HG02970 (cell line): ENCODE results near the gene RANBP6.
"Not testable (repeated sequence)": the region's sequence is repeated elsewhere in the genome, so short reads cannot be mapped to it uniquely, and the experiment has no call there.

Source experiments
- ATAC-seq: cut with Tn5 transposase; IDR thresholded peaks from one replicate; pipeline ENCODE4 v1.9.1; 2021; ENCODE audit warnings: mild to moderate bottlenecking, moderate library complexity, moderate number of reproducible peaks; ENCODE audit not compliant: unreplicated experiment, low FRiP score

The RANBP6 gene

DNA sequence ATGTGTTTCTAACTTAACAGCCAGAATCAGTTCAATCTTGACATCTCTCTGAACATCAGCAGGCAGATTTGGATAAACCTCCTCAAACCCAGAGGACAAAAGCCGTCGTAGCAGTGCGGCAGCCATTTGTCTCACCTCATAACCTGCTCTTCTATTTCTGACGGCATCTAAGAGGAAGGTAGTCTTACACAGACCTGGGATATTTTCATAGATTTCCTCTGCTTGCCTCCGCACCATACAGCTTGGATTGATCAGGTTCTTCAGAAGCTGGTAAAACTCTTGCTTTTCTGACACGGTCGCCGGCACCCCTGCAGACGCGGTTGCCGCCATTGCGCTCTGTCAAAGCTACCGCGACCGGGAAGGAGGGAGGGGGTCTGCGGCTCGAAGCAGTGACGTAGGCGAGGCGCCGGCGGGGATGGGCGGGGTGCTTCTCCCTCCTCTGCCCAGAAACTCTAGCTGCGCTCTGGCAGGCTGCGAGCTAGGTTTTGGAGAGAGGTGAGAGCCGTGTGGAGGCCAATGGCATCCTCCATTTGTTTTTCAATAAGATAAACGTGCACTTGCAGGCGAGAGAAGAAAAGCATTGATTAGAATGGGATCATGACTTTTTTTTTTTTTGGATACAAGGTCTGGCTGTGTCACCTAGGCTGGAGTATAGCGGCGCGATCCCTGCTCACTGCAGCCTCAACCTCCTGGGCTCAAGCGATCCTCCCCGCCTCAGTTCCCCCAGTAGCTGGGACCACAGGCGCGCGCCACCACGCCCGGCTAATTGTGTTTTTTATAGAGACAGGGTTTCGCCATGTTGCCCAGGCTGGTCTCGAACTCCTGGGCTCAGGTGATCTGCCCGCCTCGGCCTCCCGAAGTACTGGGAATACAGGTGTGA lies at the start of gene RANBP6:
Gene RANBP6, minus strand, starts transcription at position 347 of the 880 bp plus-strand sequence. Its CDS starts 17 bp downstream, at position 330.
- ATAC-seq: peak; percentile 89

DNA sequence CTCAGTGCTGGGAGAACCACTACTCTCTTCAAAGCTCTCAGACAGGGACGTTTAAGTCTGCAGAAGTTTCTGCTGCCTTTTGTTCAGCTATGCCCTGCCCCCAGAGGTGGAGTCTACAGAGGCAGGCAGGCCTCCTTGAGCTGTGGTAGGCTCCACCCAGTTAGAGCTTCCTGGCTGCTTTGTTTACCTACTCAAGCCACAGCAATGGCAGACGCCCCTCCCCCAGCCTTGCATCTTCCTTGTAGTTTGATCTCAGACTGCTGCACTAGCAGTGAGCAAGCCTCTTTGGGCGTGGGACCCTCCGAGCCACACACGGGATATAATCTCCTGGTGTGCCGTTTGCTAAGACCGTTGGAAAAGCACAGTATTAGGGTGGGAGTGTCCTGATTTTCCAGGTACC lies 47.7 kb upstream of the RANBP6 start:
- ATAC-seq: not testable (repeated sequence)

DNA sequence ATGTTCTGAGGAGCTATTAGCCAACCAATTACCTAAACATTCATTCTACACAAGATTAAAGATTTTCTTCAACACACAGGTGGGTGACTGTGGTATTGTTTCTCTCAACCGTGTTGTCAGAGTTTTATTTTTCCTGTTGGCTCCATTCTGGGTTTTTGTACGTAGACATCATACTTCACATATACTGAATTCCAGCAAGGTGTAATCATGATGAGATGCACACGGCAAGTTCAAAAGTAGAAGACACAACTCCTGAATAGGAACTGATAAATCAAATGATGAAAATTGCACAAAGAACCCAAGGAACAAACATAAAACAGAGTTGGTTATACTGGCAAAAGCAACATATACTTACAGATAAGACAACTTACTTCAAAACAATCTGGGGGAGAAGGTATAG lies 40.2 kb upstream of the RANBP6 start:
- no peak for ATAC-seq

DNA sequence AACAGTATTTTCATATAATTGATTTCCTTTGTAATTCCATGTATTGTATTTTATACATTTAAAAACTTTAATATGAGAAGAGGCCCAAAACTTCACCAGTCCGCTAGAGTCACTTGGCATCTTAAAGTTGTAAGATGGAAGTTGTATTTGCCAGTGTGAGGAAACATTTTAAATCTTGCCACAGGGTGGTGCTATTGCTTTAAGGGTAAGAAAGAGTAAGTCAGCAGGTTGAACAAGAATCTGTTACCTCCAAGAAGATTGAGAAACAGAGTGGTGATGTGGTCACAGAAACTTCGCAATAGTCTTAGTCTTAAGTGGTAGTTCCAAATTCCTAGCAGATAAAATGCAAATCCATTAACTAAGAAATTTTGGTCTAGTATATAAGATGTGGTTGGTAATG lies 39.8 kb upstream of the RANBP6 start:
- no peak for ATAC-seq

DNA sequence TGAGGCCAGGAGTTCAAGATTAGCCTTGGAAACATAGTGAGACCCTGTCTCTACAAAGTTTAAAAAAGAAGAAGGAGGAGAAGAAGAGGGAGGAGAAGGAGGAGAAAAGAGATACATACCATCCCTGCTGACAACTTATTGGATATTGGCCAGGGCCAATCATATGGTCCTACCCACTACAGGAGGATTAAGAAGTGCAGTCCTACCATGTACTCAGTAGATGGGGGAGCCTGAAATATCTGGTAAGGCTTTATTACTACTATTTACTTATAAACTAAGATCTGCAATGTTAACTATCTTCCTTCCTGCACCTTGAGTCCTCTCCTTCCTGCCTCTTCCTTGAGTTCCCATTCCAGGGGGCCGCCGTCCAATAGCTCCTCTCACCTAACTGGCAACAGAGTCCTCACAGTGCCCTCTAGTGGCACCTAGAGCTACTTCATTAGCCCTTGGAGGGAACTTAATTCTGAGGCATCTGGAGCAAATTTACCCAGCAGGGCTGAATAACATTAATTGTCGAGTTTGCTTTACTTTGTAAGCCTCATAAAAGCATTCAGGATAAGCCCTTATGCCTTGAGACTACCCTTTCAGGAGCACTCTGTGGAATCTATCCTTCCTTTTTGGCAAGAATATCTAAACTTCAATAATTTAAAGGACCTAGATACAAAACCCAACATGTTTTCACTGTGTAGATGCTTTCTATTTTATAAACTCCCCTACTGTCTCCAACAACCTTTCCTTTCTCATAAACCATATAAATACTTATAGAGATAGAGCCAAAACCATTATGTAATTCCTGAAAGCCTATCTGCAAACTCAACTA lies 39.1 kb upstream of the RANBP6 start:
- no peak for ATAC-seq

DNA sequence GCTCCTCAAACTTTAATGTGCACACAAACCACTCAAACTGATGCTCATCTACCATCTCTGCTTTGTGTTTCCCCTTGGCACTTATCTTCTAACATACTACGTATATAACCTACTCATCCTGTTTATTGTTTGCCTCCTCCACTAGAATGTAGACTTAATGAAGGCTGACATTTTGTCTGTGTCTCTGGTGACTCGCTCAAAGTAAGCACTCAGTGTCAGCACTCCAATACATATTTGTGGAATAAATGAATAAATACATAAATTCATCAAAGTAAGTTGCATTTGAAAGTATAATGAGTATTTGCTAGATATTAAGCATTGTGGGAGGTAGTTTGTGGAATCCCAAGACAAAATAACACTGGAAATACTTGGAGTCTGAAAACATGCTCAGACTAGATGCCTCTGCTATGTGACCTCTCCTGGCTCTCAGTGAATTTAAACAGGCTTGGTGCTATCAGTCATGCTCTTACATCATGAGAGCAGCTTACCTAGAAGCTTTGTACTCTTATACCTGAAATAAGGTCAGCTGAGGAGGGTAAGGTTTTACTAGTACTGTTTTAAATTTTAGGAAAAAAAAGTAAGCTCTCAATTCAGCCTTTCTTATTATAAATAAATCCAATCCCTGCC lies 37.0 kb upstream of the RANBP6 start:
- ATAC-seq: no peak

DNA sequence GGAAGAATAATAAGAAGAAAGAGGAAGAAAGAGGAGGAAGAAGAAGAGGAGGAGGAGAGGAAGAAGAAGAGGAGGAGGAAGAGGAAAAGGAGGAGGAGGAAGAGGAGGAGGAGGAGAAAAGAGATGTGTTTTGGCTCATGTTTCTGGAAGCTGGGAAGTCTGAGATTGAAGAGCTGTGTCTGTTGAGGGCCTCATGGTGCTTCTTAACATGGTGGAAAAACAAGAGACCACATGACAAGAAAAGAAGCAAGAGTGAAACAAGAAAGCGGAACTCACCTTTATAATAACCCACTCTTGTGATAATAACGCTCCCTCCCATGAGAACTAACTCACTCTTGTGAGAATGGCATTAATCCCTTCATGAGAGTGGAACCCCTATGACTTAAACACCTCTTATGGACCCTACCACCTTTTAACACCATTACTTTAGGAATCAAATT lies 36.1 kb upstream of the RANBP6 start:
- ATAC-seq: no peak

DNA sequence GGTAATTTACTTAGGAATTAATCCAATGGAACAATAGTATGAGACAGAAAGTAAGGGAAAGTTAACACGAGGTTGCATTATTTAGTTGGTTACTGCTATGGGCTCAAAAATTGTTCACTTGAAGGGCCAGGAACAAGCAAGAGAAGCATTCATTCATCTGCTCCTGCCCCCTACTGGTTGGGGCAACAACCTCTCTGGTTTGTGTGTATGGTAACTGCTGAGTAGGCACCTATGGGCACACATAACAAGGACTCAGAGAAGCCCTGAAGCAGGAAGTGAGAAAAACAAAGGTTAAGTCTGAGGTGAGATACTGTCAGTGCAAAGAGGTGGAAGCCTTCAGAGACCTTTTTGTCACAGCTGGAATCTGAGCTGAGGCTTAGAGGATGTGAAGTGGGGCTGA lies 34.4 kb upstream of the RANBP6 start:
- no peak for ATAC-seq

DNA sequence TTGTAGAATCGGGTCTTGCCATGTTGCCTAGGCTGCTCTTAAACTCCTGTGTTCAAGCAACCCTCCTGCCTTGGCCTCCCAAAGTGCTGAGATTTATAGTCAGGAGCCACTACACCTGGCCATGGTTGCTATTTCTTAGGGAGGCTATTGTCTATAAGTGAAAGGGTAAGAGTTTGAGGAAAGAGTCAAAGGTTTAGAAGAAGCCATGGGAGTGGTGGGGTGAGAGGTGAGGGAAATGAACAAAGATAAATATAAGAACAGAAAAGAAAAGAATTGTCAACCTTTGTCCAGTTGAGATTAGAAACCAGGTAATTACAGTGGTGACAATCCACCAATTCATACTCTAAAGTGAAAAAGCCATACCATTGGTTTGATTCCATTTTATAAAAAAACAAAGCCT lies 32.6 kb upstream of the RANBP6 start:
- ATAC-seq: no peak

DNA sequence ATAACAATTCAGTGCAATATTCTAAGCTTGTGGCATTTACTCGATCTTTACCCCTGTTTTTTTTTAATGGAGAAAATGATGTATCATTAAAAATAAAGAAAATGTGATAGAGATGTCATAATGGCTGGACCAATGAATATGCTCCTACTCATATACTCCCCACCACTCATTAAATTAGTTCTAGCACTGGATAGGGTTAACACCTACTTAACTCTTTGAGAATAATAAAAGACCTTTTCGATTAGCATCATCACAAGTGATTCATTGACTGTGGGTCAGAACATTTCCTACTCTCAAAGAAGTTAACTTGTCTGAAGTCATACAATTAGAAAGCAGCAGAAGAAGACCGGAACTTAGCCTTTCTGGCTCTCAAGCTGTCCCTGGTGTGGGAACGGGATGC lies 31.6 kb upstream of the RANBP6 start:
- ATAC-seq: no peak

DNA sequence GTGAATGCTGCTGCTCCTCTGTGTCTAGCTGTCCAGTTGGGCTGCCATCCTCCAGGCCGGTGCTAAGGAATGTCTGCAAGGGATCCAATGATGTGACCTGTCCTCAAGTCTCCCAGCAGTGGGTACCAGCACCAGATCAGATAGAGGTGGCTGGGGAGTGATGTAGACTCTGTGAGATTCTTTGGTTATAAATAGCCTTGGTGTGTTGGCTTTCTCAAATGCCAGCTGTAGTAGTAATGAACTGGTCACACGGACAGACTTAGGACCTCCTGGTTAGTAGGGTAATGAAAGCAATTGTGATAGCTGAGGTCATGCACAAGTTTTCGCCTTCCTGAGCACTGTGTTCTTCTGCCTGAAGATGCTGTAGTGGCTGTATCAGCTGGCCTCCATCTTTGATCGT lies 29.9 kb upstream of the RANBP6 start:
- ATAC-seq: no peak

DNA sequence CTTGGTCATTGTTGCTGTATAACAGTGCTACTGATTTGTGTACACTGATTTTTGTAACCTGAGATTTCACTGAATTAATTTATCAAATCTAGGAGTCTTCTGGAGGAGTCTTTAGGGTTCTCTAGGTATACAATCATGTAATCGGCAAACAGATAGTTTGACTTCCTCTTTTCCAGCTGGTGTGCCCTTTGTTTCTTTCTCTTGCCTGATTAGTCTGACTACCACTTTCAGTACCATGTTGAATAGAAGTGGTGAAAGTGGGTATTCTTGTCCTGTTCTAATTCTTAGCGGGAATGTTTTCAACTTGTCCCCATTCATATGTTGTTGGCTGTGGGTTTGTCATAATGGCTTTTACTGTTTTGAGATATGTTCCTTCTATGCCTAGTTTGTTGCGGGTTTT lies 24.7 kb upstream of the RANBP6 start:
- ATAC-seq: no peak

DNA sequence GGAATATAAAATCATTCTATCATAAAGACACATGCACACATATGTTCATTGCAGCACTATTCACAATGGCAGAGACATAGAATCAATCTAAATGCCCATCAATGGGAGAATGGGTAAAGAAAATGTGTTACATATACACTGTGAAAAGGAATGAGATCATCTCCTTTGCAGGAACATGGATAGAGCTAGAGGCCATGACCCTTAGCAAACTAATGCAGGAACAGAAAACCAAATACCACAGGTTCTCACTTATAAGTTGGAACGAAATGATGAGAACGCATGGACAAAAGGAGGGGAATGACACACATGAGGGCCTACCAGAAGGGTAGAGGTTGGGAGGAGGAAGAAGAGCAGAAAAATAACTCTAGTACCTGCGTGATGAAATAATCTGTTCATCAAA lies 21.0 kb upstream of the RANBP6 start:
- ATAC-seq: no peak

DNA sequence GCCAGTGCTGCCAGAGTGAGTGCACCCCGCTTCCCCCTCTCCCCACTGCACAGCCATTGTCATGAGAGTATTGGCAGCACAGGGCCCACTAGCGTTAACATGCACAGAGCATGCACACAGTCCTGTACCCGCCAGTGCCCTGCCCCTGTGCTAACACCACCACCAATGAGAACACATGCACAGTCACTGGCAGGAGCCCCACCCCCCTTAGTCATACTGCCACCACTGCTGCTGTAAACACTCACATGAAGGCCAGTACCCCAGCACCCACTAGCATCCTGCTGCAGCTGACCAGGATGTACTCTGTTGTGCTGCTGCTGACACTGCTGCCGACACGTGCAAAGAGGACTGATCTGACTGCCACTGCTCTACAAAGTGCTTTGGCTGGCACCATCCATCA lies 19.5 kb upstream of the RANBP6 start:
- ATAC-seq: no peak

DNA sequence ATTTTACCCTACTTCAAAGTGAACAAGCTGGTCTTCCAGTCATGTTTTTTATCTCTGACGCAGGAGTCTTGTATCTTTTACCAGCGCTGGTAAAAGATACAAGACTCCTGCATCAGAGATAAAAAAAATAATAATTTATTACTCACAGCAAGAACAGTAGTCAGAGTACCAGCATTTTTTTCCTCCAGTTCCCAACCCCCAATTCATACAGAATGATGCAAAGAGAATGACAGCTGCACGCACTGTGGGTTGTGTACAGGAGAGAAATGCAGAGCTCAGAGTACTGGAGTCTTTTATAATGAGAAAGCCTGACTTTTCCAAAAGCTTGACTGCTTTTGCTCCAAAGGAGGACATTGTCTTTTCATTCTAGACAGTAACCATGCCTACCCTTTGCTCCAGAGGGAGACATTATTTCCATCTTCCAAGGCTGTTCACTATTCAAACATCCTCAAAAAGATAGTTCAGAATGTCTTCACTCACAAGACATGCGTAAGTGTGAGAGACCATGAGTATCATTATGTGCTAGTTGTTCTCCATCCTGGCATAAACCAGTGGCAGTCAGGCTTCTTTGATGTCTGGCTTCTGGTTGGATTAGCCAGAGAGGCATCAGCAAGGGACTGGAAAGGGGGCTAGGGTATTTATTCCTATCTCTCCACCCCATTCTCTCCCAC lies 14.3 kb upstream of the RANBP6 start:
- ATAC-seq: no peak

DNA sequence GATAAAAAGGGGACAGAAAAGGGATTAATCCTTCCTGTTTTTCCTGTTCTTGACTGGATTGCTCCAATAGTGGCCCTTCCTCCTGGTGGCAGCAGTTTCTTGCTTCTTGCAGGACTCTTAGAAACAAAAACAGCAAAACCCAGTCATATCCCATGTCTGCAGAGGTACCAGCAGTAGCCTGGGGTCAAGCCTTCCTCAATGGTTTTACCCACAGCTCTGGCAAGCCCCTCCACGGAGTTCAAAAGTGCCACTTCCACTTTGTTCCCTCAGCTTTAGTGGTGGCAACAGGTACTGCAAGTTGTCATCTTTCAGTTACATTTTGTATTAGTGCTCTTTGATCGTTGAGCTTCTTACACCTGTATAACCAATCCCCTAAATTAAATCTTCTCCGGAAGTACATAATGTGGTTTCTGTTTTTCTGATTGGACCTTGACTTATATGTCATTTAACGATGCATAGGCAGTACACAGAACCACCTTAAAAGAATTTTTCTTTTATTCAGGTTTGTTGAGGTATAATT lies 8.7 kb upstream of the RANBP6 start:
- no peak for ATAC-seq

DNA sequence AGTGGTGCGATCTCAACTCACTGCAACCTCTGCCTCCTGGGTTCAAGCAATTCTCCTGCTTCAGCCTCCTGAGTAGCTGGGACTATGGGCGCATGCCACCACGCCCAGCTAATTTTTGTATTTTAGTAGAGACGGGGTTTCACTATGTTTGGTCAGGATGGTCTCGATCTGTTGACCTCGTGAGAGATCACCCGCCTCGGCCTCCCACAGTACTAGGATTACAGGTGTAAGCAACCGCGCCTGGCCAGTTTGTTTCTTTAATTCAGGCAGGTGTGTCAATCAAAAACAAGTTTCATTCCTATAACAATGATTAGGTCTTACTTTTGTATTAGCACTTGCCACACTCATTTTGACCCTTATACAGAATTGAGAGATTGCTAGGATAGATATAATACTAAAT lies 1.6 kb upstream of the RANBP6 start:
- not testable (repeated sequence) for ATAC-seq

DNA sequence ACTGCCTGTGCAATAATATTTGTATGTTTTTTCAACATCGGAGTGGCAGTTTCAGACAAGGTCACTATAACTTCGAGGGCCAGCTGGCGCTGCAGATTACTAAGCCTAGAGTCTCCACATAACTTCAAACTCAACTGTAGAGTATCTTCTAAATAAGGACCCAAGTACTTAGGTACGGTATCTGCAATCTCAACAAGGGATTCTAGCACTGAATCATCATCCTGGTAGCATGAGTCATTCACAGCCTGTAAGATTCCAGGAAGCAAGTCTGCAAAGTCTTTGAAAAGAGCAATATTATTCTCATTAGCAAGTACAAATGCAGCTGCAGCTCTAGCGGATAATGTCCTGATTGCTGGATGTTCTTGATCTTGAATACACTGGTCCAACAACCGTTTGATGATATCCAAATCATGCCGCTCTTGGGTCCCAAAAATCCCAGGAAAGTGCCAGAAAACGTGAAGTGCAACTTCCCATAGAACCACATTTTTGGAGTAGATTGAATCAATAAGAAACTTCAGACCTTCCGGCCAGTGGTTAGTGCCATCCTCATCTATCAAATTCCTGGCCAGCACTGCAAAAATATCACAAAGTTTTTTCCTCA lies 654 bp downstream of the RANBP6 start:
- no peak for ATAC-seq

DNA sequence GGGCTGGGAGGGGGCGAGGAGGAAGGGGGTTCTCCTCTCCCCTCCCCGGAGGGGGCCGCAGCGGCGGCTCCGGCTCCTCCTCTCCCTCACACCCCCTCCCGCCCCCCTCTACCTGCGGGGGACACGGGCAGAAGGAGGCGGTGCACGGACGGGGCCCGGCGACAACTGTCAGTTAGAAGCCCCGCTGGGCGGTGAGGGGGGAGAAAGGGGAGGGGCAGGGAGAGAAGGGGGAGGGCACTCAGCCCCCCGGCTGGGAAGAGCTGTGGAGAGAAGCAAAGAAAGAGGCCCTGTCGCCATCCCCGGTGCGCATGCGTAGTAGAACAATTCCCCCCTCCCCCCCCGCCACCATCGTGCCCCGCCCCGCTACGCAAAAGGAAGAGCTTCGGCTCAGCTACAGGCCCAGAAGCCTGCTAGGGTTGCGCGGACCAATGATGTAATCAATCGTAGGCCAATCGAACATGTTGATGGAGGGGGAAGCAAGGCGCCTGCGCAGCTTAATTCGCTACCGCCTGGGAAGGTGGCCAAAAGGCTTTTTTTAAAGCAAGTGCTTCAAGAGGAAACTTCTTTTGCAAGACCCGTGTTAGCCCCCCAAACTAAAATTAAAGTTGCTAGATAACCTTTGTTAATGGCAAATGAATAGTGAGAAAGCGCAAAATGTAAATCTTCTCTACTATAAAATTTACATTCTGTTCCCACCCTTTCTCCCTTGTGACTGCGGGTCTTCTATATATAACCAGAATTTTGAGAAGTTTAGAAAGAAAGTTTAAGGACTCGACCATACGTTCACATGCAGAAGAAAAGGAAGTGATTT lies 7.0 kb downstream of the RANBP6 start:
- ATAC-seq: peak; percentile 66
